Fibroblast of lung (primary cell): ENCODE measurements around the gene ITIH2. TPM values are rescaled to one million over a fixed set of nuclear protein-coding genes. Genes with fewer than 3 reads are reported as not detected.

ENCODE experiments used
- DNase-seq, 2 donors: peaks; one replicate each; pipeline versions ENCODE4 v3.0.0 to v3.0.0-alpha.2; 2010; ENCODE audit warnings: low read depth in 2 of 2
- H2AFZ ChIP-seq: 2 replicates; pipeline ENCODE4 v1.5.1; 2012; ENCODE audit warnings: low read length, control low read depth, inconsistent platforms
- H3K27ac ChIP-seq: 2 replicates; pipeline ENCODE4 v1.5.1; 2011; ENCODE audit warnings: low read length, control low read depth; ENCODE audit not compliant: insufficient read depth
- H3K27me3 ChIP-seq: 2 replicates; pipeline ENCODE4 v1.5.1; 2011; ENCODE audit warnings: mild to moderate bottlenecking, low read length; ENCODE audit not compliant: control insufficient read depth, insufficient read depth
- H3K36me3 ChIP-seq: 2 replicates; pipeline ENCODE4 v1.5.1; 2011; ENCODE audit warnings: low read length; ENCODE audit not compliant: control insufficient read depth, insufficient read depth
- H3K4me1 ChIP-seq: 2 replicates; pipeline ENCODE4 v1.5.1; 2011; ENCODE audit warnings: low read length; ENCODE audit not compliant: control insufficient read depth, insufficient read depth; ENCODE audit errors: extremely low read depth
- H3K4me2 ChIP-seq: 2 replicates; pipeline ENCODE4 v1.5.1; 2011; ENCODE audit warnings: low read length, control low read depth; ENCODE audit not compliant: insufficient read depth; ENCODE audit errors: extremely low read depth
- H3K4me3 ChIP-seq, 4 experiments: fragments of 200-600 bp in 1 of 4; sonication (generic) in 1 of 4; replicated peaks in 1 of 4; 2 replicates each; pipeline ENCODE4 v1.5.1; 2011 to 2016; ENCODE audit warnings: low read length in 4 of 4, low read depth in 3 of 4, mild to moderate bottlenecking in 3 of 4, control low read depth in 2 of 4, inconsistent platforms in 1 of 4, mixed read lengths in 1 of 4; ENCODE audit not compliant: insufficient read depth in 1 of 4; ENCODE audit errors: control extremely low read depth in 1 of 4
- H3K79me2 ChIP-seq: 2 replicates; pipeline ENCODE4 v1.5.1; 2012; ENCODE audit warnings: mild to moderate bottlenecking, low read length, inconsistent platforms; ENCODE audit not compliant: control insufficient read depth, insufficient read depth
- H3K9ac ChIP-seq: 2 replicates; pipeline ENCODE4 v1.5.1; 2011; ENCODE audit warnings: mild to moderate bottlenecking, low read length, control low read depth; ENCODE audit not compliant: insufficient read depth
- H3K9me3 ChIP-seq: 2 replicates; pipeline ENCODE4 v1.5.1; 2012; ENCODE audit warnings: low read depth, low read length; ENCODE audit not compliant: control insufficient read depth, insufficient read depth
- H4K20me1 ChIP-seq: 2 replicates; pipeline ENCODE4 v1.5.1; 2011; ENCODE audit warnings: low read length; ENCODE audit not compliant: control insufficient read depth, insufficient read depth; ENCODE audit errors: extremely low read depth
- CTCF ChIP-seq, 2 donors: IDR thresholded peaks in 1 of 2; conservative IDR thresholded peaks in 1 of 2; 1 replicate in 1 of 2; 2 replicates in 1 of 2; pipeline ENCODE4 v1.5.1; 2011 to 2012; ENCODE audit warnings: low read length in 2 of 2, control low read depth in 1 of 2, inconsistent platforms in 1 of 2, low read depth in 1 of 2, mild to moderate bottlenecking in 1 of 2
- EZH2 ChIP-seq: IDR thresholded peaks from 2 replicates; pipeline ENCODE4 v1.5.1; 2012; ENCODE audit warnings: low read length, control low read depth, mild to moderate bottlenecking; ENCODE audit errors: missing control alignments
- polyA plus RNA-seq, 2 donors: library from polyadenylated mRNA; depleted of rRNA in 1 of 2; stranded (reverse) in 1 of 2; unstranded in 1 of 2; fragments of >200 nt; gene quantifications; 2 replicates each; pipeline ENCODE4 v1.2.1, GENCODE V29; 2011 to 2012; ENCODE audit warnings: missing spikeins in 1 of 2
- total RNA-seq: library from RNA; depleted of rRNA; stranded (reverse); fragments of >200 nt; gene quantifications from 2 replicates; pipeline ENCODE4 v1.2.1, GENCODE V29; 2014

The ITIH2 gene
- total and polyA plus RNA-seq, 2 donors (not counting 1 experiment from before 2014, with no cell fraction given): not detected

DNA sequence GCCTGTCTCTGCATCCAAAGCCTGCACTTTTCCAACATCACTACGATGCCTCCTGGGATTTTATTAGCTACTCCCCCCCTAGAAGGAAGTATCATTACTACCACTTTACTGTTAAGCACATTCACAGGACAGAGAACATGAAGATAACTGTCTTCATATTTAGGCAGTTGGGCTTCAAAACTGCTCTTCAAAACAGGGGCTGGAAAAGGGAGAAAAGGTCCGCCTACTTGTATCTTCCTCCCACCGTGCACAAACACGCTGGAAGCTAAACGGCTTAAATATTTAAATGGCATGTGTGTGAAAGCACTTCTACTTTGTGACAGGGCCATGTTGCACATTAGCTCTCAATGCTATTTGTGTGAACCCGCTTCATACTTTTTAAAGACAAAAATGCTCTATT is 37.3 kb upstream of the ITIH2 start:
- no peak for TF ChIP-seq CTCF (conservative IDR thresholded peaks at IDR 0.05 in 1 of 2, IDR thresholded peaks at IDR 0.05 in 1 of 2; ENCODE audit: low read depth in 1 of 2, low read length in 2 of 2)
- TF ChIP-seq EZH2: no peak
- no peak overlapping the region for H2AFZ ChIP-seq
- H3K27me3 ChIP-seq: peaks cover 16% of the 10 kb centered on the region
- H3K4me1 ChIP-seq: no peaks in the 10 kb centered on the region
- no peaks in the 10 kb centered on the region for H3K36me3 ChIP-seq
- no peak overlapping the region for H3K4me2 ChIP-seq
- no peak overlapping the region for H3K27ac ChIP-seq
- H3K79me2 ChIP-seq: no peaks in the 10 kb centered on the region
- H3K4me3 ChIP-seq: peak overlapping the region in 1 of 4 experiments; percentile 49
- H3K9ac ChIP-seq: no peak overlapping the region
- H4K20me1 ChIP-seq: no peaks in the 10 kb centered on the region
- no peaks in the 10 kb centered on the region for H3K9me3 ChIP-seq
- no peak for DNase-seq

GRCh38 chr10:7666253-7667023 is 36.7 kb upstream of the ITIH2 start, which contains the start of gene ITIH5:
Gene ITIH5, minus strand, starts transcription at chr10:7666966. Its CDS starts 74 bp downstream, at chr10:7666892.
- Histone ChIP-seq H3K4me2 (no peak within 1 kb of the TSS), H3K4me1 (no peaks in the 10 kb centered on the region), H3K27ac (no peak within 1 kb of the TSS), H3K79me2 (no peaks in the 10 kb centered on the region), H3K9ac (no peak within 1 kb of the TSS), H3K4me3 (peak within 1 kb of the TSS in 3 of 4 experiments; percentile 10 to 49 (median 44)), H3K27me3 (peaks cover 16% of the 10 kb centered on the region), H3K9me3 (no peaks in the 10 kb centered on the region), H2AFZ (no peak within 1 kb of the TSS), H3K36me3 (no peaks in the 10 kb centered on the region), H4K20me1 (no peaks in the 10 kb centered on the region)
- peak in 1 of 2 donors; percentile 5 for DNase-seq
- TF ChIP-seq CTCF (conservative IDR thresholded peaks at IDR 0.05 in 1 of 2, IDR thresholded peaks at IDR 0.05 in 1 of 2; ENCODE audit: low read depth in 1 of 2, low read length in 2 of 2): no peak
- TF ChIP-seq EZH2: peak; percentile 82

GRCh38 chr10:7667262-7668141 is 35.6 kb upstream of the ITIH2 start:
- Histone ChIP-seq H3K9me3 (no peaks in the 10 kb centered on the region), H3K9ac (no peak overlapping the region), H4K20me1 (no peaks in the 10 kb centered on the region), H3K4me2 (no peak overlapping the region), H3K36me3 (no peaks in the 10 kb centered on the region), H3K79me2 (no peaks in the 10 kb centered on the region), H3K27me3 (peaks cover 16% of the 10 kb centered on the region), H3K4me3 (no peak overlapping the region), H2AFZ (no peak overlapping the region), H3K4me1 (no peaks in the 10 kb centered on the region), H3K27ac (no peak overlapping the region)
- no peak for DNase-seq
- TF ChIP-seq CTCF (conservative IDR thresholded peaks at IDR 0.05 in 1 of 2, IDR thresholded peaks at IDR 0.05 in 1 of 2; ENCODE audit: low read depth in 1 of 2, low read length in 2 of 2): no peak
- TF ChIP-seq EZH2: no peak
